Stimulated activated CD8-positive, alpha-beta memory T cell treated with anti-CD3 and anti-CD28 coated beads, Interleukin-15, amount 100 ng/mL, for 48 hours (primary cell): Measurements from ENCODE around the gene GNAZ.
A peak's percentile ranks its signal among the peaks of the same experiment; 100 is the strongest.
"Not testable (repeated sequence)": the region's sequence is repeated elsewhere in the genome, so short reads cannot be mapped to it uniquely, and the experiment has no call there.

Experiments used
- DNase-seq, 2 donors: peaks; one replicate each; pipeline ENCODE4 v3.0.0-alpha.2; 2020; ENCODE audit warnings: low read depth in 2 of 2

Gene GNAZ

DNA sequence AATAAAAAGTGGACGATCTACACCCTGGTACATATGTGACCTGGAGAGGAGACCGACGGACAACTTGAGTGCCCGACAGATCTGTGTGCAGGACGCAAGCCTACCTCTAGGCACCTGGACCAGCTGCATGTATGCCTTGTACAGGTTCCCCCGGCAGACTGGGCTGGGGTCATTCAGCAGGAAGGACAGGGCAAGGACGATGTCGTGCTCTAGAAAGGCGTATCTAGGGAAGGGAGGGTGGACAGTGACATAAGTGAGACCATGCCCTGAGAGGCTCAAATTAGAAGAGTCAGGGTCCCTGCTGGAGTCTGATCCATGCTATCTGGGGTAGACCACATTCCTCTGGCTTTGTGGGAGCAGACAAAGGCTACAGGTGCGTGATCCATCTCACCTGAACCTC is 63.6 kb downstream of the GNAZ start:
- DNase-seq: no peak

GRCh38 chr22:23136991-23137390 is 66.7 kb downstream of the GNAZ start:
- DNase-seq: not testable (repeated sequence)

GRCh38 chr22:23137468-23137867 is 67.1 kb downstream of the GNAZ start:
- DNase-seq: no peak

DNA sequence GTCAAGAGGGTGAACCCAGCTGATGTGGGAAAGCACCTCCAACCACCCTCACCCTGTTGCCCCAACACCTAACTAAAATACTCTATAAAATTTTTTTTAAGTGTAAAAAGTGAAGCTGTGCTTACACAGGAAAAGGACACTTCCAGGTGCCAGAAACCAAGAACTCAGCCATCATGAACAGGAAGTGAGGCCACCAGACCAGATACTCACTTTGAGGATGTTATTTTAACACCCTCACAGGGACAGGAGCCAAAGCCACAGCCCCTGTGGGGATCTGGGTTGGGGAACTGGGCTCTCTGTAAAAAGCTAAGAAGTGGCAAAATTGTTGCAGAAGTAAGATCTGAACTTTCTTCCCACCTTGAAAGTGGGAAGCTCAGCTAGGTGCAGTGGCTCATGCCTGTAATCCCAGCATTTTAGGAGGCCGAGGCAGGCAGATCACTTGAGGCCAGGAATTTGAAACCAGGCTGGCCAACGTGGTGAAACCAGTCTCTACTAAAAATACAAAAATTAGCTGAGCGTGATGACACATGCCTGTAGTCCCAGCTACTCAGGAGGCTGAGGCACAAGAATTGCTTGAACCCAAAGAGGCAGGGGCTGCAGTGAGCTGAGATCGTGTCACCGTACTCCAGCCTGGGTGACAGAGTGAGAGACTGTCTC is 67.7 kb downstream of the GNAZ start:
- peak; percentile 10 to 24 for DNase-seq

GRCh38 chr22:23138584-23139435 is 68.5 kb downstream of the GNAZ start:
- DNase-seq: no peak

DNA sequence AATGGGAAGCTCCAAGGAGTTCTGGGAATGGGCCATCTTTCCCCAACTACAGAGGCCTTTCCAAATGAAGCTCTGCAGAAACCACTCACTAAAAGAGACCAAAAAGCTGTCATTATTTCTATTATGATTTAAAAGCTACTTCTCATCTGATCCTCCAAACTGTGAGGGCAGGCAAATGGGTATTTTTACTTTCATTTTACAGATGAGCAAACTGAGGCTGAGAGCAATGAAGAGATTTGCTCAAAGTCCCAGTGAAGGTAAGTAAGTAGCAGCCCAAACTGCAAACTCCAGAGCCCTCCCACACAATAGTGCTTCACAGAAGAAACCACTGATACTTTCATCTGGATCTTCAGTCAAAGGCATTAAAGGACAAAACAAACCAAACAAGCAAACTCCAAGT is 70.1 kb downstream of the GNAZ start:
- no peak for DNase-seq

DNA sequence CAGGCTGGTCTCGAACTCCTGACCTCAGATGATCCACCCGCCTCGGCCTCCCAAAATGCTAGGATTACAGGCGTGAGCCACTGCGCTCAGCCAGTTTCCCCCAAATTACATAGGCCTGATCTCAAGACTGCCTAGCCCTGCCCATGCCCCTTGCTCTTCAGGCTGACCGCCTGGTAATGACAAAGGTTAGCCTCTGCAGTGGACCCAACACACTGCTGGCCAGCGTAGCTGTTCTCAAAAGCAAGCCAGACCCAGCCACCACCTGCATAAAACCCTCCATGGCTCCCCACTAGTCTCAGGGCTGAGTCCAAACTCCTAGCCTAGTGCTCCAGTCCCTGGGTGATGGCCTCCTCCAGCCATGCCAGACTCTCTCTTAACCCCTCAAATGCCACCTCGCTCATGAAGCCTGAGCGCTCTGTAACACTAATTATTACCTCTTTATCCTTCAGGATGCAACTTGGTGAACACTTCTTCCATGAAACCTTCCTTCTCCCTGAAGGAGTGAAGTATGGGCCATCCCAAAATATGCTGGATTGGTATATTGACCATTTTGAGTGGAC is 72.3 kb downstream of the GNAZ start:
- DNase-seq: no peak

DNA sequence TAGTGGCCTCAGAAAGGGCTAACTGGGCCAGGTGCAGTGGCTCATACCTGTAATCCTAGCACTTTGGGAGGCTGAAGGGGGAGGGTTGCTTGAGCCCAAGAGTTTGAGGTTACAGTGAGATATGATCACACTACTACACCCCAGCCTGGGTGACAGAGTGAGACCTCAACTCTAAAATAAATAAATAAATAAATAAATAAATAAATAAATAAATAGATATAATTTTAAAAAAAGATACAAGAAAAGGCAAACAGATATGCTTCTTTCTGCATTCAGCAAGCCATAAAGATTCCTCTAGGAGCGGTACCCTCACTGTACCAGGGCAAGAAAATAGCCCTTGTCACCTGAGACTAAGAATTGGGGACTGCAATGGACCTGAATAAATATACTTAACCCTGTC is 72.8 kb downstream of the GNAZ start:
- no peak for DNase-seq

DNA sequence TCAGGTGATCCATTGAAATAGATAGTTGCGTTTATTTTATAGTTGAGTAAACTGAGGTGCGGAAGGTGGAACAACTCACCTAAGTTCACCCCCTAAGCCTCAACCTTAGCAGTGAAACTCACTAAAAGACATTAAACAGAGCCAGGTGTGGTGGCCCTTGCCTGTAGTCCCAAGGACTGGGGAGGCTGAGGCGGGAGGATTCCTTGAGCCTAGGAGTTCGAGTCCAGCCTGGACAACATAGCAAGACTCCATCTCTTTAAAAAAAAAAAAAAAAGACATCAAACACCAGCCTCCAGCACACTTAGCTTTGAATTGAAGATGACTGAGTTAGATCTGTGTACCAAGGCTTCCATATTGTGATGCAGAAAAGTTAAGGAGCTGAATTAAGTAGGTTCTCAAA is 74.1 kb downstream of the GNAZ start:
- no peak for DNase-seq

DNA sequence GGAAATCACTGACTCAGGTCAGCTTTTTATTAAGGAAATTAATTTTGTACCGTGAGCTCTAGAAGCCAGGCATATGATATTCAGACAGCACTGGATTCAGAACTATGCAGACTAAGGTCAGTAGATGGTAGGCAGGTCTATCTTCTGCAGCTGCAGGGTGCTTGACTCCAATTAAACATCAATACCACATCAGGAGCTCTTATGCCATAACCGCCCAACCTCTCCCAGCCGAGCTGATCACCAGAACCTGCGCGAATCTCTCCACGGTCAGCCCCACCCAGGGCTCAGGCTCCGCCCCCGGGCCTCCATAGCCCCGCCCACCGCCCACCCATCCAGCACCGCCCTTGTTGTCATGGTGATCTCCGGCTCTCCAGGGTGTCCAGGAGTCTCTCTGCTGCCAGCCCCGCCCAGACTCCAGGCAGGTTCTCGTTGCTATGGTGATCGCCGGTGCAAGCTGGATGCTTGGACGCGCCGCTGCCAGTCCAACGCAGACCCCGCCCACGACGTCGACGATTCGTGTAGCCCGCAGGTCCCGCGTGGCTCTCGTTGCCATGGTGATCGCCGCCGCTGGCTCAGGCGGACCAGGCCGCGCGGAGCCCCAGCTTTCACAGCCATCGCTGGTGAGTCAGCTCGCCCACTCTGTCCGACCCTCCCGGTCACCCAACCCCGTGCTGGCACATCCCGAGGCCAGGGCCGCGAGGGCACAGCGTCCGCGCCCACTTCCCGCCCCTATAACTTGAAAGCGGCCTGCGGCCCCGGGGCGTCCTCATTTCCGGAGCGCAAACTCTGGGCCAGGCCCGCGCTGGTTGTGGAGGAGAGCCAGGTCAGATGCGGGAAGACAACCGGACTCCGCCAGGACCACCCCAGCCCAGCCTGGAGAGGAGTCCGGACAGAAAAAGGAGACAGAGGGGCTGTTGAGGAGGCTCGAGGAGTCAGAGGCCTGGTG is 74.9 kb downstream of the GNAZ start, which contains the start of gene RAB36:
Gene RAB36 (plus strand): TSS at position 546 of the 946 bp plus-strand sequence. CDS start 1,140 bp downstream, outside the sequence.
- DNase-seq: peak; percentile 81 to 83

- DNase-seq: no peak
These were observed 75.7 kb downstream of the GNAZ start for GRCh38 chr22:23145878-23146470.

GRCh38 chr22:23146478-23147205 is 76.3 kb downstream of the GNAZ start:
- no peak for DNase-seq

DNA sequence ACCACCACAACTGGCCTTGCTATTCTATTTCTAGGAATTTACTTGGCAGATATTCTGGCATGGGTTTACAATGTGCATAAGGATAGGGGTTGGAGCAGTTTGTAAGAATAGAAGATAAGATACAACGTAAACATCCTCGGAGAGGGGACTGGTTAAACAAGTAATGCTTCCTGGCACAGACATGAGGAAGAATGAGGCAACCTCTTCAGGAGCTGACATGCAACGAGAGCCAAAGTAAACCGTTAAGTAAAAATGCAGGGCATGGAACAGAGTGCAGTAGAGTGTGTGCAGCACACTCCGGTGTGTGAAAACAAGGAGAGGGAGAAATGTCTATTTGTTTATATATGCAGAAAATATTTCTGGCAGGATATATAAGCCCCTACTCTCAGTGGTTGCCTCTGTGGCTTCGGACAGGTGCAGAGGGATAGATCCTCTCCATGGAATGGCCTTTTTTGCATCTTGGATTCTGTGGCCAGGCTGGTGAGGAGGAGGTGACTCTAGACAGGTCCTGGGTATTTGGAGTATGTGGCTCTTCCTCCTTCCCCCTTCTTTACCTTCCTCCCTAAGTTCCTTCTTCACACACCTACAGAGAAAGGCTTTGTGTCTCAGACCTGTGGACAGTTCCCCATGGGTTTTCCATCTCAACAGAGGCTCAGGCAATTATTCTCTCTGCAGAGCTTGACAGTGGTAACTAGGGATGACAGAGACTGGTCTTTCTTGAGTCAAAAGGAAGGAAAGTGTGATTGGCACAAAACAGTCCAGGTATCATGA is 77.5 kb downstream of the GNAZ start:
- DNase-seq: no peak

- DNase-seq: no peak
These were observed 79.5 kb downstream of the GNAZ start for GRCh38 chr22:23149743-23150238.

DNA sequence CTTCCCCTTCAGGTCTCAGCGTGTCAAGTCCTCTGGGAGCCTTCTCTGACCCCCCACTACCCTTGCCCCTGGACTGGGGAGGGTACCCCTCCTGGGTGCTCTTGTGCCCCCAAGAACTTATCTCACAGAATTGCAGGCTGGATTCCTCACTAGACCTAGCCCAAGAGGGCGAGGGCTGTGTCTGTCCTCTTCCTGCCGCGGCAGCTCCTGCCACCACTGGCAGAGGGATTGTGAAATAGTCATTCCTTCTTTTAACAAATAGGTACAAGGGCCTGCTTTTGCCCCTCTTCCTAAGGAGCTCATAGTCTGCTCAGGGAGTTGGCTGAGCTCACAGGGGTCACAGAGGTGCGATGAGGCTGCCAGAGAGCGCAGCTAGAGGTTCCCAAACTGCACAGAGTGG is 80.4 kb downstream of the GNAZ start:
- no peak for DNase-seq

GRCh38 chr22:23151827-23152226 is 81.5 kb downstream of the GNAZ start:
- no peak for DNase-seq

GRCh38 chr22:23152238-23153114 is 82.2 kb downstream of the GNAZ start:
- DNase-seq: no peak

GRCh38 chr22:23153994-23154393 is 83.7 kb downstream of the GNAZ start:
- DNase-seq: no peak

DNA sequence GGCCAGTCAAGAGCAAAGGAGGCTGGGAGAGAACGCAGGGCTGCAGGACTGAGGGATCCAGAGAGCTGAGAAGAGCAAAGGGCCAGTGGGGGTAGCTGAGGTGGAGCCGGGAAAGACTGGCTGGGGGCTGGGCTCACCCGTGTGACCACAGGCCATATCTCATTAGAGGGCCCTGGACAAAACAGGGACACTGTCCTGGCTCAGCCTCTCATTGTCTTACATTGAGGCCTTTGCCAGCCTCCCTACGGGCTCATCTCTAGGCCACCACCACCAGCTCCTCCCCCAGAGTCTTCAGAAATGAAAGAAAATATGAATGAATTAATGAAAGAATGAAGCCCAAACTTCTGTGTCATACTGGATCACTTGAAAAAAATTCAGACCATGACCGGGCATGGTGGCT is 84.1 kb downstream of the GNAZ start:
- no peak for DNase-seq
